GM19455 (cell line): ENCODE data around the gene KIAA1958.

Source experiments
- ATAC-seq: cut with Tn5 transposase; IDR thresholded peaks from one replicate; pipeline ENCODE4 v1.9.1; 2021; ENCODE audit not compliant: unreplicated experiment

Gene KIAA1958

DNA sequence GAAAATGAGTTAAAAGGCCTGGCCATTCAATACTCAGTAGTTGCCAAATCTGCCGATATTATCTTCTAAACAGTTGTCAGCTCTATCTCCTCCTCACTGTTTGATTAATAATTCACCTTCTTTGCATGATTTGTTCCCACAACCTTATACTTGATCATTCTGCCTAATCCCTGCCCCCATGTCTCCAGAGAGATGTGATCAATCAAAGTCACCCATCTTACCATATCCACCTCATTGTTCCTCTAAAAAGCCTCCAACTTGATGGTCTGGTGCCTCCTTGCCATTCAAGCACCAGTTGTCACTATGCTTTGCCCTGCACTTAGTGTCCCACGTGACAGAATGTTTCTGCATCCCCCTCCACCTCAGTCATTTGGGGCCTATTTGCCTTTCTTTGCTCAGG, 41.3 kb downstream of the KIAA1958 start:
- no peak for ATAC-seq

DNA sequence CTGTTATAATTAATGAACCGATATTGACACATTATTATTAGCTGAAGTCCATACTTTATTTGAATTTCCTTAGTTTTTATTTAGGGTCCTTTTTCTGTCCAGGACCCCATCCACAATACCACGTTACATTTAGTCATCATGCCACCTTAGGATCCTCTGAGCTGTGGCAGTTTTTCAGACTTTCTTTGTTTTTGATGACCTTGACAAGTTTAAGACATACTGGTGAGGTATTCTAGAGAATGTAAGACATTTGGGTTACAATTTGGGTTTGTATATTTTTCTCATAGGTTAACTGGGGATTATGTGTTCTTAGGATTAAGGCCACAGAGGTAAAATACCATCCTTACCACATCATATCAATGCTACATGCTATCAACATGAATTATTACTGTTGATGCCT, 42.7 kb downstream of the KIAA1958 start:
- ATAC-seq: no peak

DNA sequence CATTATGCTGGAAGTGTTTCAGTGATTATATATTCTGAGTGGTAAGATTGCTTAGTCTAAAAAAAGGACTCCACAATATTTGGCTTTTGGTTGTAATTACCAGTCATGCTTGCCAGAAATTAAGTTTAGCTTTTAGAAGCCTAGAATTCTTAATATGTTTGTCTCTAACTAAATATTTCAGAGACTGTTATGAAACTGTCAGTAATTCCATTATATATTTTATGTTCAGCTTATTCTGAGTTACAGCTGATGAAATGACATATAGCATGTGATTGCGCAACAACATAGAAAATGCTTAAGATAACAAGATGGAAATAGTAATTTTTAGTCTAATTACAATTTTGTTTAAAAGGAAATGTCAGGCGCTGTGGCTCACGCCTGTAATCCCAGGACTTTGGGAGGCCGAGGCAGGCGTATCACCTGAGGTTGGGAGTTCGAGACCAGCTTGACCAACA, 44.2 kb downstream of the KIAA1958 start:
- no peak for ATAC-seq

DNA sequence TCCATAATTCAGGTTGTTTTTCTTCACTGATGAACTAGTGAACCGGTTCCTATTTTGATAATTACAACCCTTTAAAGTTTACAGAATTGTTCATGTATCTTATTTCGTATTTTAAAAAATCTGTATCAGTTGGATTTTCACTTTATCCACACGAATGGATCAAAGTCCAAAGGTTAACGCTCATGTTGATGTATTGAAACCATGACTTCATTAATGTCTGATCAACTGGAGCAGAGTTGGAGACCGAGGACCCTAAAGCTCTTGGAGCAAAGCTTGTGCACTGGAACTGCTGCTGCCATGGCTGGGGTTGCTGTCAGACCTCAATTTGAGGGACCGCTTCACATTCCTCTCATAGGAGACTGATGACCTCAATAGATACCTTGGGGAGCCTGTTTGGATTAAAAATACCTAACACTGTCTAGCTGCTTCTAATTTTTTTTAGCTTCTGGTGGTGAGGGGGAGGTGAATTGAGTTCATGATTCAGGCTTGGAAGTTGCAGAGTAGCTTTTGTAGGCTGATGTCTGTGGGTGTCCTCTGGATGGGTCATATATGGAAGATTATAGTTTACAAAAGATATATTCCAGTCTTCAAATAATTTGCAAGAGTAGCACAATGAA, 45.1 kb downstream of the KIAA1958 start:
- no peak for ATAC-seq

DNA sequence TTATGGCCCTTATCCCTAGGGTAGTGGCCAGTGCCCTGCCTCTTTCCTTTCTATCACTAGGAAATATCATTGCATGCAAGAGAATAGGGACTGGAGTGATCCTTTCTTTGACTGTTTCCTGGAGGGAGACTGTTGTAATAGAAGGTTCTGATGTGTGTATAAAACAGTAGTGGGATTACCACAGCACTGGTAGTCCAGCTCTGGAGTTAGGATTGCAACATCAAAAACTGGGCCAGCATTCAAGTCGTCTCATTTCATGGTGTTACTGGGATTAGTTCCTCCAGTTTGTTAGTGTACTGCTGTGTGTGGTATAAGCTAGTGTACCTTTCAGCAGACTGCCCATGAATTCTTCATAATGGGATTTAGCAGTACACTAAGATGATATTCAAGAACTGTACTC, 45.8 kb downstream of the KIAA1958 start:
- ATAC-seq: no peak

DNA sequence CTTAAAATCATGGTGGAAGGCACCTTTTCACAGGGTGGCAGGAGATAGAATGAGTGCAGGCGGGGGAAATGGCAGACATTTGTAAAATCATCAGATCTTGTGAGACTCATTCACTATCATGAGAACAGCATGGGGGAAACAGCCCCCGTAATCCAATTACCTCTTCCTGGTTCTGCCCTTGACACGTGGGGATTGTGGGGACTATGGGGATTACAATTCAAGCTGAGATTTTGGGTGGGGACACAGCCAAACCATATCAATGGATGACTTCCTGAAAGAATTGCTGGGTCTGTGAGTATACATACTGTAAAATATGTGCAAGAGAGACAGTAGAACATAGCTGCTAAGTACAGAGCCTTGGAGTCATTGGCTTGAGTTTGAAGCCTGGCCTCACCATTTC, 47.0 kb downstream of the KIAA1958 start:
- no peak for ATAC-seq

DNA sequence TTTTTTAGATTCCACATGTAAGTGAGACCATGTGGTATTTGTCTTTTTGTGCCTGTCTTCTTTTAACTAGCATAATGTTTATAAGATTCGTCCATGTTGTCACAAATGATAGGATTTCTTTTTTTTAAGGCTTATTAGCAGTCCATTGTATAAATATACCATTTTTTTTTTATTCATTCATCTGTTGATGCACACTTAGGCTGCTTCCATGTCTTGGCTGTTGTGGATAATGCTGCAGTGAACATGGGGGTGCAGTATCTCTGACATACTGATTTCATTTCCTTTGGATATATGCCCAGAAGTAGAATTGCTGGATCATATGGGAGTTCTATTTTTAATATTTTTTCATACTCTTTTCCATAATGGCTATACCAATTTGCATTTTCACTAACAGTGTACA, 48.7 kb downstream of the KIAA1958 start:
- ATAC-seq: no peak

DNA sequence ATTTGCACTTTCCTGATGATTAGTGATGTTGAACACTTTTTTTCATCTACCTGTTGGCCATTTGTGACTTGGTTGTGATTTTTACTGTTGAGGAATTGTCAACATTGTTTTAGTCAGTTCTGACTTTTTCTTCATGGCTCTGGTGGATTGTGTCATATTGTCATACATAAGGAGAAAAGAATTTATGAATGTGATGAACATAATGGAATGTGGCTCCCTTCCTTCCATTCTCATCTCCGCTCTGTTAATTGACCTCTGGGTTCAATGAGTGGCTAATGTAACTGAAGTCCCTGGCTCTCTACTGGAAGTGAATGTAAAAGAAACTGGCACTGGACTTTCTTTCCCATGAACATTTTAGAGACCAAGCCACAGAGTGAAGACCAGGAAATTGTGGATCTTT, 49.2 kb downstream of the KIAA1958 start:
- ATAC-seq: no peak

DNA sequence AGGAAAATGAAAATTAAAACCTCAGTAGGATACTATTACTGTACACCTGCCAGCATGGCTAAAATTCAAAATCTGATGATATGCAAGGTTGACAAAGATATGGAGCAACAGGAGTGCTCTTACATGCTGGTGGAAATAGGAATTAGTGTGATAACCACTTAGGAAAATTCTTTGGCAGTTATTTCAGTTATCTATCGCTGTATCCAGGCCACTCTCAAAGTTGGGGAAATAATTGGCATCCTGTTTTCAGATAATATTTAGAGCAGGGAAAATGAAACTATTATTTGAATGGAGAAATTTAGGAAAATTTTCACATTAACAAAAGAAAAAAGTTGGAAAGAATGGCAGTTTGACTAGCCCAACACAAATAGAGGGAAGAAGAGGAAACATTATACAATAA, 50.9 kb downstream of the KIAA1958 start:
- ATAC-seq: no peak

DNA sequence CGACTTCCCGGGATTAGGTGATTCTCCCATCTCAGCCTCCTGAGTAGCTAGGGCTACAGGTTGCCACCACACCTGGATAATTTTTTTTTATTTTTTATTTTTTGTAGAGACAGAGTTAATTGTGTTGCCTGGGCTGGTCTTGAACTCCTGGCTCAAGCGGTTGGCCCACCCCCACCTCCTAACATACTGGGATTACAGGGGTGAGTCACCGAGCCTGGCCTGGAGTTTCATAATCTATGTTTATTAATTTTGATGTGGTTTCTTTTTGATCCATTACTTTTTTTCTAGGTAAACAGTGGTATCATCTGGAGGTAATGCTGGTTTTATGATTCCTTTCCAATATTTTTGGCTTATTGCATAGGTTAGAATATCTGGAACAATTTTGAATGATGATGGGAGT, 54.2 kb downstream of the KIAA1958 start:
- no peak for ATAC-seq

DNA sequence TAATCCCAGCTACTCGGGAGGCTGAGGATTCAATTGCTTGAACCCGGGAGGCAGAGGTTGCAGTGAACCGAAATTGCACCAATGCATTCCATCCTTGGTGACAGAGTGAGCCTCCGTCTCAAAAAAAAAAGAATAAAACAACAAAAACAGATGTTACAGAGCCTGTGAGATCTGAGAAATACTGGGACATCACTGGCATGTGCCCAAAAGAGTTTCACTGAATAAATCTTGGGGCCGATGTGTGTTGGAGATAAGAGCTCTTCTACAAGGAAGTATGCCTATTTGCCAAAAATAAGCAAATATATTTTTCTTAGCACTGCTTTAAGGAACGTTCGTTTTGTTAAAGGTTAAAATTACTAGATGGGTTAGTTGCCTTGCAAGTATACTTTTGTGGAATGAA, 55.1 kb downstream of the KIAA1958 start:
- no peak for ATAC-seq

DNA sequence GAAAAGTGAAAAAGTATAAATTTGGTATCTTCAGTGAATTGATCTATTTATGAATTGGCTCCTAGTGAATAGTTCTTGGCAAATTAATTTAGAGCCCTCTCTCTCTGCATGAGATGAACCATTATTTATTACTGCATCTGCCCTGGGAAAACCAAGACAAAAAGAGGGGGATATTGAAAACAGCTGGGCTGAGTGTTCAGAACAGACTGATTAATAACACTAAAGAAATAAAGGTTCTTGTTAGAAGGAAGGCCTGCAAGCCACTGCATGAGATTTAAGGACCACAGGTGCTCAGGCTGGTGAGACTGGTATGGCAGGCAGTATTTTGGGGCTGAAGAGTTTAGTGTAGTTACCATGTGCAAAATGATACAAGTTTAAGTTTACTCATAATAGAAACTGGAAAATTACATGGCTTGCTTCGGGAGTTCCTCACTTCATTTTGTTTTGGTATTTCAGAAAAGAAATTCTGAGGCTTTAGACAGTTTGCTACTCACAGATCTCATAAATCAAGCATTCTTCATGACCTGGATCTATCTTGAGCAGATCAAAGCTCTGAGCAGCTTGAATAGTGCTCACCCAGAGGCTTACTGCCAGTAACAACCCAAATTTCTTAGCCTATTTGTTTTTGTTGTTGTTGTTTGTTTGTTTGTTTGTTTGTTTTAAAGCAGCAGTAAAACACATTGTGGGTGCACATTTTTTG, 56.1 kb downstream of the KIAA1958 start:
- ATAC-seq: no peak

DNA sequence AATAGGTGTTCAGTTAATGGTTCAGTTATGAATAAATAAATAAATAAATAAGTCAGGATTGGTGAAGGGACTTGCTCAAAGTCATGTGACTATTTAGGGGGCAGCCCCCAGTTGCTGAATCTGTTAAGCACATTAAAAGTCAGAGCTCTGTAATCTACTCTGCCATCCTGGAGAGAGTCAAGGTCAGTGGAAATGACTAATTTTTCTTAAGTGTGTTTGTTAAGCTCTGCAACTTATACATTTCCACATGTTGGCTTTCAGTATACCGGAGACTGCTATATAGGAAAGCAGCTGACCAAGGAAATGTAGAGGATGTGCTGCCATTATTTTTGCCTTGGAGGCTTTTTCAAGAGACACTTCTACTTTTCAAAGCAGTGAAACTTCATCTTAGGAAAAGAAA, 57.9 kb downstream of the KIAA1958 start:
- no peak for ATAC-seq

DNA sequence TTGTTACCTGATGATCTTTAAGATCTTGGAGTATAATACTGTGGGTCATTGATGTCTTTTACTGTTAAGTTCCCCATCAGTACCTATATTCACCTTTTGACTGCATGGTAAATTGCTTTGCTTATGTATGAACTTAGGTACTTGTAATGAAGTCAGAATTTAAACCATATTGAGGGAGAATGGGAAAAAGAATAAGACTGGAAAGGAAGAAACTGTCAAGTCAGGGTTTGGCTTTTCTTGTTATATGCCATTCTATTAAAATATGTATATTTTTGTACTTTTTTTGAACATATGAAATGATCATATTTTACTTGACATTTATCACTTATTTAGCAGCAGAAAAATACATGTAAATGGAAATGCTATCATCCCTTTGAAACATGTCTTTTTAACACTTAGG, 58.6 kb downstream of the KIAA1958 start:
- no peak for ATAC-seq

DNA sequence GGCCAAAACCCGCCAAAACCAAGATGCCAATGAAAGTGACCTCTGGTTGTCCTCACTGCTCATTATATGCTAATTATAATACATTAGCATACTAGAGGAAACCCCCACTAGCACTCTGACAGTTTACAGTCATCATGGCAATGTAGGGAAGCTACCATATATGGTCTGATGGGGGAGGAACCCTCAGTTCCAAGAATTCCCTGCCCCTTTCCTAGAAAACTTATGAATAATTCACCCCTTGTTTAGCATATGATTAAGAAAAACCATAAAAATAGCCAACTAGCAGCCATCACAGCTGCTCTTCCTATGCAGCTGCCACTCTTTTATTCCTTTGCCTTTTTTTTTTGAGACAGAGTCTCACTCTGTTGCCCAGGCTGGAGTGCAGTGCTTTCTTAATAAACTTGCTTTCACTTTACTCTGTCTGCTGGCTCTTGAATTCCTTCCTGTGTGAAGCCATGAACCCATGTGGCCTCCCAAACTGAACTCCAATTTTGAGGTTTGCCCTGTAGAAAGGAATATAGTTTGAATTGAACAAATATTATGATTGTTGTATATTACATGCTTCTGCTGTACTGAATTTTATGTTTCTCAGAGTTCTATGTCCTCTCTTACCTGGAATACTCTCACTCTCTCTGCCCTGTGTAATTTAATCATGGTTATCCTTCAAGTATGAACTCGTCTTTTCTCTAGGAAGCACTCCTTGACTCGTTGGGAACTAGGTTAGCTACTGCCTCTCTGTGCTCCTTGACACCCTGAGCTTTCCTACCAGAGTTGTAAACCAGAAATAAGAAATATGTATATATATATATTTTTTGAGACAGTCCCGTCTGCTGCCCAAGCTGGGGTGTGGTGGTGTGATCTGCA, 59.8 kb downstream of the KIAA1958 start:
- ATAC-seq: no peak

DNA sequence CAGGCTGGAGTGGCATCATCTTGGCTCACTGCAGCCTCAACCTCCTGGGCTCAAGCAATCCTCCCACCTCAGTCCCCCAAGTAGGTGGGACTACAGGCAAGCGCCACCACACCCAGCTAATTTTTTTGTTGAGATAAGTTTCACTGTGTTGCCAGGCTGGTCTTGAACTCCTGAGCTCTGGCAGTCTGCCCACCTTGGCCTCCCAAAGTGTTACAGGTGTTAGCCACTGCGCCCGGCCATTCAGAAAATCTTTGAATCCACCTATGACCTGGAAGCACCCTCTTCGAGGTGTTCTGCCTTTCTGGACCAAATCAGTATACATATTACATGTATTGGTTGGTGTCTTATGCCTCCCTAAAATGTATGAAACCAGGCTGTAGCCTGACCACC, 61.4 kb downstream of the KIAA1958 start:
- no peak for ATAC-seq

DNA sequence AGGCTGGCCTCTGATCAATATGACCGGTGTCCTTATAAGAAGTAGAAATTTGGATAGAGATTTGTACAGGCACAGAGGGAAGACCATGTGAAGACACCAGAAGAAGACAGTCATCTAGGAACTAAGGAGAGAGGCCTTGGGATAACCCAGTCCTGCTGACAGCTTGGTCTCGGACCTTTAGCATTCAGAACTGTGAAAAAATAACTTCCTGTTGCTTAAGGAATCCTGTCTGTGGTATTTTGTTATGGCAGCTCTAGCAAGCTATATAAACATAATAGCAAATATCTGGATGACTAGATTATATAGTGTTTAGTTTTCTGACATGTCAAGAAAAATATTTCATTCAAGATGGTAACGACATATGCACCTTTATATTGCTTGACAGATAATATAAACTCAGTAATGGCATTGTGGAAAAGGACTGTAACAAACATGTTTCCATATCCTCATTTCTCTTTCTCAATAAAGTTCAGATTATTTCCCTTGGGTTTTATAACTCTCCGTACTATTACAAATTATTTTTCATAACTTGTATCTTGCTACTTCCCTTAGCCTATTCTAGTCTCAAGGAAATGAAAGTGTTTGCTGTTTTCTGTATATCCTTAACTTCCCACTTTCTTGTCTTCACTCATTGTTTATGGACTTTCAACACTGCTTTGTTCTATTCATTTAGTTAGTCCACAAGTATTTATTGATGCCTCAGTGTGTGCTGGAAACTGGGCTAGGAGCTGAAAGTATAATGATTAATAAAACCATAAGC, 62.4 kb downstream of the KIAA1958 start:
- ATAC-seq: no peak

DNA sequence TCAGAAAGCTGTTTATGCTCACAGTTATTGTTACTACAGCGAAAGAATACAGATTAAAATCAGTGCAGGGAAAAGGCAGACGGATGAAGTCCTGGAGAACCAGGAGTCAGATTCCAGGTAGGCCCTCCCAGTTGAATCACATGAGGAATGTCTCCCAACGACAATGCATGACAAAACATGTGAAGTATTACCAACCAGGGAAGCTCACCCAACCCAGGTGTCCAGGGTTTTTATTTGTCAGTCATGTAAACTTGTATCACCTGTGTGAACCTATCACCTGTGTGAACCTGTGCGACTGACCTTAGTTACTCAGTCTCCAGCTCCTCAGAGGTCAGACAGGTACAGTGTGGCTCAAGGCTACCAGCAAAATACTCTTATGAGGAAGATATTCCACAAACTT, 63.9 kb downstream of the KIAA1958 start:
- no peak for ATAC-seq

DNA sequence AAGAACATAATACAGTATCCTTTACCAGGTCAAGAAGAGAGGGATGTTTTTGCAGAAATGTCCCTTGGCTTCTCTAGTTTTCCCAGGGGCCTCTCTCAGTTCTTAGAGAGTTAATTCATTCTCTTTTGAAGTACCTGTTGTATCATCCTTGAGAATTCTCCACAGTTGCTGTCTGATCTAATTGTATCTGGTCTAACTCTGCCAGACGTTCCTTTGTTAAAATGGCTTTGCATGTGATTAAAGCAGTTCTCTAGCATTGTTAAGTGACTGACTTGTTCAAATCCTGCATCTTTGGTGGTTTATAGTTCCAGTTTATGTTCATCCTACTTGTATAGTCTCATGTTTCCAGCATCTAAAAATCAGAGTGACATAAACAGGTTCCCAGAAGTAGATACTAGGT, 65.0 kb downstream of the KIAA1958 start:
- no peak for ATAC-seq

DNA sequence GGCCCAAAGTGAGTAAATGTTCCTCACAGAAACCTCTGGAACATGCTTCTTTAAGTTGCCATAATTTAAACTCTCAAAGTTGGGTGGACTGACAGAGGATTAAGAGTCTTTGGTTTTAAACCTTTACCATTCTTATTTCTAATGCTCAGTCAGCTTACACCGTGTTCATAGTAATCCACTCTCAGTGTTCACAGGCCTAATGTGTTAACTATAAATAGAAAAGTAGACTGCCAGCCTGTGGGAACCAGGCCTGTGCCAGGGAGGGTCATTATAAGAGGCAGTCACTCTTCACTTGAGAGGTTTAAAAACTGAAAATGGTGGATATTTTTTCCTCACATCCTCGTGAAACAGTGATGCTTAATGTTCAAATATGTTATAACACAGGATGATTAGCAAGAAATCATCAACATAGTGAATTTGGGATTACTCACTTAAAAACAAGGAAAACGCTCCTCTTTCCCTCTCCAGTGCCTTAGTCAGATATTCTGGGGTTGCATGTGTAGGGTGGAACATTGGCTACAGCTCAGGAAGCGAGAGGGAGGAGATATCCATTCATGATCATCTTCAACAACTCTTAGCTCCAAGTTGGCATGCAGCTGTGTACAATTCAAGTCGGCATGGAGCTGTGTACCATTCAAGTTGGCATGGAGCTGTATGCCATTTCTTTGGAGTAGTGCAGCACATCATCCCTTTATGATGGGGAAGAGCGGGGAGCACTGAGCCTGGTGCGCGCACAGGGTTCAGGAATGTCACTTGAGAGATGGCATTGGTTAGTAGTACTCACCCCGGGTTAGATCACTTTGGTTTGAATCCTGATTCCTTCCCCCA, 65.8 kb downstream of the KIAA1958 start:
- ATAC-seq: no peak
